WI38 (cell line): ENCODE results near the gene SMYD3.

Experiments
- H3K4me3 ChIP-seq: 2 replicates; pipeline ENCODE4 v1.5.1; 2011; ENCODE audit warnings: low read depth, mild to moderate bottlenecking, control low read depth, low read length
- TF ChIP-seq, protein P1 (sequence below): IDR thresholded peaks from 2 replicates; pipeline ENCODE4 v1.5.1; 2012; ENCODE audit warnings: low read depth, mild to moderate bottlenecking, control low read depth, low read length

The SMYD3 gene

GRCh38 chr1:245860657-245861544 is 646.2 kb downstream of the SMYD3 start:
- TF ChIP-seq, protein P1, sequence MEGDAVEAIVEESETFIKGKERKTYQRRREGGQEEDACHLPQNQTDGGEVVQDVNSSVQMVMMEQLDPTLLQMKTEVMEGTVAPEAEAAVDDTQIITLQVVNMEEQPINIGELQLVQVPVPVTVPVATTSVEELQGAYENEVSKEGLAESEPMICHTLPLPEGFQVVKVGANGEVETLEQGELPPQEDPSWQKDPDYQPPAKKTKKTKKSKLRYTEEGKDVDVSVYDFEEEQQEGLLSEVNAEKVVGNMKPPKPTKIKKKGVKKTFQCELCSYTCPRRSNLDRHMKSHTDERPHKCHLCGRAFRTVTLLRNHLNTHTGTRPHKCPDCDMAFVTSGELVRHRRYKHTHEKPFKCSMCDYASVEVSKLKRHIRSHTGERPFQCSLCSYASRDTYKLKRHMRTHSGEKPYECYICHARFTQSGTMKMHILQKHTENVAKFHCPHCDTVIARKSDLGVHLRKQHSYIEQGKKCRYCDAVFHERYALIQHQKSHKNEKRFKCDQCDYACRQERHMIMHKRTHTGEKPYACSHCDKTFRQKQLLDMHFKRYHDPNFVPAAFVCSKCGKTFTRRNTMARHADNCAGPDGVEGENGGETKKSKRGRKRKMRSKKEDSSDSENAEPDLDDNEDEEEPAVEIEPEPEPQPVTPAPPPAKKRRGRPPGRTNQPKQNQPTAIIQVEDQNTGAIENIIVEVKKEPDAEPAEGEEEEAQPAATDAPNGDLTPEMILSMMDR: no peak
- H3K4me3 ChIP-seq: no peak overlapping the region

DNA sequence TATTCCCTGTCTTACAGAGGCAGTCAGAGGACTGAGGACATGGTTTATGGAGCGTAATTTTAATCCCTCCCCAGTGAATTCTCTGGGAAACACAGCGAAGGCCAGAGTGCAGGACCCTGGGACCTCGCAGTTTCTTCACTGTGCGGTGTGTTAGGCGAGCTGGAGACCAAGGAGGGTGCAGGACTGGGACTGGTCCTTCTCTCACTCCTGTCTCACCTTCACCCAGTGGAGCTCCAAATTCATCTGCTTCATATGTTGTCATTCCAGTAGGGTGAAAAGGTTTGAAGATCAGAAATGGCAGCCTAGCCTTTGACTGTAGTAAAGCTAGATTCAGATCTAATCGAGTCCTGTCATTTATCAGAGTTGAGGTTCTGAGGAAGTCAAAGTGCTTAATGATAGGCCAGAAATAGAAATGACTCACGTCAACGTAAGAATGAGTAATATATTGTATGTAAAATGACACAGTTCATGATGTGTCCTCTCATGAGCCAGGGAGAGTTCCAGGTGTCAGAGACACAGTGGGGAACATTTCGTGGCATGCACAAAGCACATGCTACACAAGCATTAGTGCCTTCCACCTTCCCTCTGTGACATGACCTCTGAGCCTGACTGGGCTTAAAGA is 647.5 kb downstream of the SMYD3 start:
- H3K4me3 ChIP-seq: no peak overlapping the region
- TF ChIP-seq, protein P1: no peak

- no peak overlapping the region for H3K4me3 ChIP-seq
- TF ChIP-seq, protein P1: no peak
Measured at GRCh38 chr1:245858722-245859492, 648.2 kb downstream of the SMYD3 start.

GRCh38 chr1:245858022-245858721 is 648.9 kb downstream of the SMYD3 start:
- H3K4me3 ChIP-seq: no peak overlapping the region
- TF ChIP-seq, protein P1: no peak

DNA sequence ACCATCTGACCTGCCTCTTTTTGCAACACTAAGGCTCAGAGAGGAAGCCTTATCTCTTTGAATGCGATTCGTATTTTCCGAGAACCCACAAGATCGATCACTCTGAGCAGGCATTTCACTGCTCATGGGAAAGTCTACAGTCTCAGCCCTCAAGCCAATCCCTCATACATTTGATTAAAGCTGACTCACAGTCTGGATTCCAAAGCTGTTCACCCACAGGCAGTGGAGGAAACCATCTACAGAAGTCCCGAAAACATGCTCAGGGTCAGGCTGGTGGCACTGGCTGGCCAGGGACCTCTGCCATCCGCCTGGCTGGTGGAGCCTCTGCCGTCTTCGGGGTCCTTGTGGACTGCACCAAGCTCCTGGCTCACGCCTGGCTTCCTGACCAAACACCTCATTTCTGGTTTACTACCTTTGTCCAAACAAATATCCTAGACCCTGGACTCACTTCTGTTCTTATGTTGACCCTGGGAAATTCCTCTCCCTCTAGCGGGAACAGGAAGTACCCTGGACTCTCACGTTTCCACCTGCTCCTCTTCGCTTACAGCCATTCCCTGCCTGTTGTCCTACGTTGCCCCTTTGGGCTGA is 650.0 kb downstream of the SMYD3 start:
- TF ChIP-seq, protein P1: no peak
- no peak overlapping the region for H3K4me3 ChIP-seq

- TF ChIP-seq, protein P1: no peak
- no peak overlapping the region for H3K4me3 ChIP-seq
Measured at GRCh38 chr1:245855846-245856730, 651.0 kb downstream of the SMYD3 start.
